RPMI7951 (cell line): Measurements from ENCODE around the gene COBL. TPM values are rescaled to one million over a fixed set of nuclear protein-coding genes. Genes with fewer than 3 reads are reported as not detected.

Experiments used
- DNase-seq: peaks from one replicate; pipeline ENCODE4 v3.0.0-alpha.2; 2012; ENCODE audit warnings: low read depth
- total RNA-seq: library from RNA; depleted of rRNA; stranded (reverse); fragments of >200 nt; shearing (Covaris generic); gene quantifications from 2 replicates; pipeline ENCODE4 v1.2.3, GENCODE V29; 2014

COBL gene
- total RNA-seq, 1 experiment from 2014 or later: not detected

GRCh38 chr7:51307651-51308210 lies 8.9 kb downstream of the COBL start:
- no peak for DNase-seq

GRCh38 chr7:51306761-51307160 lies 9.8 kb downstream of the COBL start:
- no peak for DNase-seq

GRCh38 chr7:51304729-51305128 lies 11.9 kb downstream of the COBL start:
- DNase-seq: no peak

- DNase-seq: no peak
These were observed 13.5 kb downstream of the COBL start for GRCh38 chr7:51303142-51303525.

- no peak for DNase-seq
These were observed 14.8 kb downstream of the COBL start for GRCh38 chr7:51301806-51302205.

- no peak for DNase-seq
These were observed 15.6 kb downstream of the COBL start for GRCh38 chr7:51300762-51301674.

DNA sequence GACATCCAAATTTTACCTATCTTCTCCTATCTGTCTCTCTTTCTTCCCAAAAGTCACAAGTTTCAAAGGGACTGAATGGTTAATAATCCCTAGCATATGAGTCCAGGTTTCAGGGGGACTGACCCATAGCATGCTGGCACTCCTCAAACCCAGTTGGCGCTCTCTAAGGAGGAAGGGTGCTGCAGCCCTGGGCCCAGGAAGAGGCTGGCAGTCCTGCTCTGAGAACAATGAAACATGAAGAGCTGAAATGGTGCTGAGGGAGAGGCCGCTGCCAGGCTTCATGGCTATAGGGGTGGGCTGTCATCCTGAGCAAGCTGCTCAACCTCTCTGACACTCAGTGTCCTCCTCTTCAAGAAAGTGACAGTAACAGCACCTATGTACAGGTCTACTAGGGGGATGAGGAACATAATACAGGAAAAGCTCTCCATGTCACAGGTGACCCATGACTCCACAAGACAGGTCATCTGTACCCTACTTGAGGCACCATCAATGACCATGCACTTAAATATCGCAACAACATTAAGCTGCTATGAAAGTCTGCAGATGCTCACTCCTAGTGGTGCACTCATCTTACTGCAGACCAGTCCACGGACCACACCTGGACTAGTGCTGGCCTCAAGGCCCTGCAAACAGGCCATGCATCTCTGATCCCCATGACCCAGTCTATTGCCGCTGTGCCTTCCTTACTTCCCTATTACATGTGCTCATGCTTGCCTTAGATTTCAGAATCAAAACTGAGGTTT lies 17.0 kb downstream of the COBL start:
- DNase-seq: no peak

- DNase-seq: no peak
These were observed 17.7 kb downstream of the COBL start for GRCh38 chr7:51298912-51299311.

DNA sequence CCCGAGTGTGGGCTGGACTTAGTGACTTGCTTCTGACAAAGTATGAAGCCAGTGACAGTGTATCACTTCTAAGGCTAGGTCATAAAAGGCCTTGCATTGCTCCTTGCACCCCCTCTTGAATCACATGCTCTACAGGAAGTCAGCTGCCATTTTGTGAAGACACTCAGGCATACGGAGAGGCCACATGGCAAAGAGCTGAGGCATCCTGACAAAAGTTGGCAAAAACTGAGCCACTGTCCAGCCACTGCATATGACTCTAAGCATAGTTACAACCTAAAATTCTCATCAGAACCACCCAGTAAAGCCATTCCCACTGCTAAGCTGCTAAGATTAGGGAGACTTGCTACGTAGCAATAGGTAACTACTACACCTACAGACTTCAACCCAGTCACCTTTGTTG lies 18.6 kb downstream of the COBL start:
- no peak for DNase-seq

GRCh38 chr7:51295440-51296245 lies 21.0 kb downstream of the COBL start:
- no peak for DNase-seq

- DNase-seq: no peak
These were observed 24.0 kb downstream of the COBL start for GRCh38 chr7:51292596-51292995.

- DNase-seq: no peak
These were observed 25.7 kb downstream of the COBL start for GRCh38 chr7:51290702-51291540.

DNA sequence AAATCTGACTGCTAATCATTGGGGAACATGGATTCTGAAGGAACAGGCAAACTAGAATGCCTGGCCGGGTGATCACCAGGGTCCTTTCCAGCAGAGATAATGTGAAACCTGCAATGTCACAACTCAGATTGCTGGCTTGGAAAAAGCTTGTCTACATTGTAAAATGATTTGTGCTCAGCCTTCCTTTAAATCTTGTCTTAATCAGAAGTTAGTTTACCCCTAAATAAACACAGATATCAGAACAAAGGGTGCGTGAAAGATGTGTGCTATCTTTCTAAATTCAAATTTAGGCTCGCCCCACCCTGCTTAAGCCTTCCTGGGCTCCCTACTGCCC lies 26.3 kb downstream of the COBL start:
- no peak for DNase-seq

GRCh38 chr7:51289623-51290303 lies 26.8 kb downstream of the COBL start:
- no peak for DNase-seq

DNA sequence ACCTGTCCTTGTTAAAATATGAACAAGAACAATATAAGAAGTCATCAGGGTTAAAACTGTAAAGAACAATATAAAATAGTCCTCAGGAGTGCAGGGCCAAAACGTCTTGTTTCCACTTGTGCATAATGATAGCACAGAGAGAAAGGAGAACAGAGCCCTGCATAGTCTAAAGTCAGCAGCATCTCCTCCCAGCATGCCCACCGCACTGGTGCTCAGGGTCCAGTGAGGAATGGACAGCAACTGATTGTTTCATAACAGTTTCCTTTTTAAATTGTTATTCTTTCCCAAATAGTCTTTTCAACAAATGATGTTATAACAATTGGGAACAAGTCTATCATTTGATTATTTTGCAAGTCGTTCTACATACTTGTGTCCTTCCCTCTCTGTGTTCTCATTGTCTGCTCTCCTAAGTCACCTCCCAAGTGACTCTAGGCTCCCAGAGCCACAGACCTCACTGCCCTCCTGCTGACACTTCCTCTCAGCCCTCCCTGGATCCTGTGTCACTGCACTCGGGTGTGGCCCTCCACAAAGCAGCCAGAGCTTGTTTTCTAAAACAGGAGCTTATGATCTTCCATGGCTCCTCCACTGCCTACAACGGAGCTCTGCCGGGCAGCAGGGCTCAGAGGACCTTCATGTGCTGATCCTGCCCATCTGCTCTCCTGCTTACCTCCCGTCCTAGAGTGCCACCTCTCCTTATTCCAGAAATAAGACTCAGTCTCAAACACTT lies 27.6 kb downstream of the COBL start:
- no peak for DNase-seq

- DNase-seq: peak; percentile 23
These were observed 30.2 kb downstream of the COBL start for GRCh38 chr7:51286401-51286800.

- no peak for DNase-seq
These were observed 36.5 kb downstream of the COBL start for GRCh38 chr7:51280156-51280555.

- no peak for DNase-seq
These were observed 37.1 kb downstream of the COBL start for GRCh38 chr7:51279391-51280023.

DNA sequence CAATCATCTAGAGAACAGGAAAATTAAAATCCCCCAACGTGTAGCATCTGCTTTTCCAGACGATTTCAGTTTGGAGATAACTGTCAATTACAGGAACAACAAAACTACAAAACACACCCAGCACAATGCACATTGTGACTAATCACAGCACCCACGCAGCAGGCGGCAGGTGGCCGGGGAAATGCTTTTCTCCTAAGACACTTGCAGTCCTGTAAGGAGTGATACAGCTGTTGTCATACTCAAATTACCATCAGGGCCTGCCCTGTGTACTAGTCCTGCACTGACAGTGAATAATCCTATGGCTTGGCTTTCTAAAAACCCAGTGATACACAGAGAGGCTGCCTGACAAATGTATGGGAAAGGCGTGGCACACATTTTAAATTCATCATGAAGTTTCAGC lies 37.8 kb downstream of the COBL start:
- no peak for DNase-seq
